GM12864 (cell line): ENCODE data around the gene TRABD2B.

ENCODE experiments used
- DNase-seq: peaks from one replicate; pipeline ENCODE4 v3.0.0-alpha.2; 2011; ENCODE audit warnings: low read depth
- H3K4me3 ChIP-seq: 2 replicates; pipeline ENCODE4 v1.5.1; 2011; ENCODE audit warnings: mild to moderate bottlenecking, low read depth, low read length, control low read depth
- CTCF ChIP-seq: IDR thresholded peaks from 2 replicates; pipeline ENCODE4 v1.5.1; 2011; ENCODE audit warnings: low read depth, mild to moderate bottlenecking, moderate library complexity, low read length, control low read depth, inconsistent platforms; ENCODE audit errors: missing control alignments

TRABD2B gene

GRCh38 chr1:47753808-47754207, 243.4 kb downstream of the TRABD2B start:
- no peak for TF ChIP-seq CTCF
- DNase-seq = no peak
- H3K4me3 ChIP-seq = no peak overlapping the region

GRCh38 chr1:47752559-47752958, 244.6 kb downstream of the TRABD2B start:
- DNase-seq = no peak
- TF ChIP-seq CTCF = no peak
- no peak overlapping the region for H3K4me3 ChIP-seq

- DNase-seq = no peak
- H3K4me3 ChIP-seq = no peak overlapping the region
- no peak for TF ChIP-seq CTCF
These were observed 245.2 kb downstream of the TRABD2B start for GRCh38 chr1:47751996-47752451.

GRCh38 chr1:47751193-47751592, 246.0 kb downstream of the TRABD2B start:
- no peak overlapping the region for H3K4me3 ChIP-seq
- TF ChIP-seq CTCF = no peak
- DNase-seq = no peak

- no peak for TF ChIP-seq CTCF
- DNase-seq = no peak
- H3K4me3 ChIP-seq = no peak overlapping the region
These were observed 251.2 kb downstream of the TRABD2B start for GRCh38 chr1:47745715-47746609.

- TF ChIP-seq CTCF = no peak
- no peak for DNase-seq
- H3K4me3 ChIP-seq = no peak overlapping the region
These were observed 254.1 kb downstream of the TRABD2B start for GRCh38 chr1:47742890-47743760.
